Activated naive CD4-positive, alpha-beta T cell treated with anti-CD3 and anti-CD28 coated beads, Interleukin-2, amount 50 U/mL, for 72 hours (primary cell): ENCODE measurements around the gene FRAT2. TPM values are rescaled to one million over a fixed set of nuclear protein-coding genes. Genes with fewer than 3 reads are reported as not detected.
"Not testable (repeated sequence)": the region's sequence is repeated elsewhere in the genome, so short reads cannot be mapped to it uniquely, and the experiment has no call there.

ENCODE experiments used
- ATAC-seq, 2 donors: fragments of 150-1000 bp; cut with Tn5 transposase; 2 replicates each; pipeline ENCODE4 v1.10.0; 2021; ENCODE audit warnings: mild to moderate bottlenecking in 2 of 2, moderate library complexity in 2 of 2
- DNase-seq, 2 donors: peaks; one replicate each; pipeline ENCODE4 v3.0.0; 2021 to 2022; ENCODE audit warnings: low spot score in 2 of 2
- H3K27ac Mint-ChIP-seq, 2 donors: one replicate each; pipeline ENCODE4 v1.8.0; 2022; ENCODE audit warnings: mild to moderate bottlenecking in 2 of 2, mixed read lengths in 2 of 2
- H3K36me3 Mint-ChIP-seq, 2 donors: one replicate each; pipeline ENCODE4 v1.8.0; 2022; ENCODE audit warnings: mixed read lengths in 2 of 2
- H3K9me3 Mint-ChIP-seq, 2 donors: one replicate each; pipeline ENCODE4 v1.8.0; 2022; ENCODE audit warnings: mixed read lengths in 2 of 2
- total RNA-seq, 2 donors: library from RNA; stranded (reverse); gene quantifications; one replicate each; pipeline ENCODE4 v1.2.3, GENCODE V29; 2022

The FRAT2 gene
- total RNA-seq, 2 donors from 2014 or later, result 6.9 to 12.5 TPM

DNA sequence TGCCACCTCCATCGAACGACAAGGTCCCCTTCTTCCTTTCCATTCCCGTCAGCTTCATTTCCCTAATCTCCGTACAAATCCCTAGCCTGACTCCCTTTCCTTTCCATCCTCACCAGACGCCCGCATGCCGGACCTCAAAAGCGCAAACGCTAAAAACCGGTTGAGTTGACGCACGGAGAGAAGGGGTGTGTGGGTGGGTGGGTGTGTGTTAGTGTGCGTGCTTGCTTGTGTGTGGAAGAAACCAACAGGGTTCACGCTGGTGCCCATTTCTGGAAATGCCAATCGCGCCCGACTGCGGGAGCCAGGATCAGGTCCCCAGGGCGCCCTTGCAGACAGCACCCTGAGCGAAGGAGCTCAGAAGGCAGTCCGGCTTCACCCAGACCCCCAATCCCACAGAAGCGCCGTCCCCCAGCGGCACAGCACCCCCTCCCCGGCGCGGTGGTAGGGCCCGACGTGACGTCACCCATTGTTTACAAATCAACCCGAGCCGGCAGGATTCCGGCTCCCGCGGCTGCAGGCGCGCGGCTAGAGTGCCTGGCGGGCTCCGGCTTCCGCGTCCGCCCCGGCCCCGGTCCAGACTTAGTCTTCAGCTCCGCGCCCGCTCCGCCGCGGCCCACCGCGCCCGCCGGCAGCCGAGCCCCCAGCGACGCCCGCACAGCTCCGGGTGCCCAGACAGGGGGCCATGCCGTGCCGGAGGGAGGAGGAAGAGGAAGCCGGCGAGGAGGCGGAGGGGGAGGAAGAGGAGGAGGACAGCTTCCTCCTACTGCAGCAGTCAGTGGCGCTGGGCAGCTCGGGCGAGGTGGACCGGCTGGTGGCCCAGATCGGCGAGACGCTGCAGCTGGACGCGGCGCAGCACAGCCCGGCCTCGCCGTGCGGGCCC, 15.5 kb downstream of the FRAT2 start, which contains the start of gene FRAT1:
TSS of gene FRAT1 (plus strand) at position 500 of the 880 bp plus-strand sequence. CDS start at position 683, 183 bp downstream.
- ATAC-seq, result peak; percentile 76 to 83
- peak; percentile 90 to 92 for DNase-seq
- Mint-ChIP-seq H3K9me3 (no peaks in the 10 kb centered on the region), H3K36me3 (peaks cover 0 to 8% of the 10 kb centered on the region in 2 donors), H3K27ac (peak within 1 kb of the TSS; percentile 98)

DNA sequence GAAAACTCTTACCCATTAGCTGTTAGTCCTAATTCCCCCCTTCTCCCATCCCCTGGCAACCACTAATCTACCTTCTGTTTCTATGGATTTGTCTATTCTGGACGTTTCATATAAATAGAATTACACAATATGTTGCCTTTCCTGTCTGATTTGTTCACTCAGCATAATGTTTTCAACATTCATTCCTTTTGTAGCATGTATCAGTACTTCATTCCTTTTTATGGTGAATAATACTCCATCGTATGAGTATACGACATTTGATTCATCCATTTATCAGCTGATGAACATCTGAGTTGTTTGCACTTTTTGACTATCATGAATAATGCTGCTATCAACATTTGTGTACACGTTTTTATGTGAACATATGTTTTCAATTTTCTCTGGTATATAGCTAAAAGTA, 19.9 kb downstream of the FRAT2 start:
- DNase-seq, result no peak

DNA sequence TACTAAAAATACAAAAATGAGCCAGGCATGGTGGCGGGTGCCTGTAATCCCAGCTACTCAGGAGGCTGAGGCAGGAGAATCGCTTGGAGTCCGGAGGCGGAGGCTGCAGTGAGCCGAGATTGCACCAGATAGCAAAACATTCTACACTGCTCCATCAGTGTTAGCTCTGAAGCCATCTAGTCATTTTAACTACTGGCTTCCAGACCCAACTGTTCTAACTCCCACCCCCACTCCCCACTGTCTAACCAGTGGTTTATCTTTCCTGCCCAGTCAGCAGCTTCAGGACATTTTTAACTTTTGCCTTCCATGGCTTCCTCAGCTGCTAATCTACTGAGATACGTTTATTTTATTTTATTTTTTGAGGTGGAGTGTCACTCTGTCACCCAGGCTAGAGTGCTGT, 21.6 kb downstream of the FRAT2 start:
- DNase-seq (no peak), ATAC-seq (no peak)
- no peaks in the 10 kb centered on the region for H3K36me3 Mint-ChIP-seq
- H3K27ac Mint-ChIP-seq, result no peak overlapping the region
- H3K9me3 Mint-ChIP-seq, result no peaks in the 10 kb centered on the region

More for the DNA sequence above, 19.9 kb downstream of the FRAT2 start:
- Mint-ChIP-seq H3K9me3 (no peaks in the 10 kb centered on the region), H3K36me3 (no peaks in the 10 kb centered on the region), H3K27ac (no peak overlapping the region)
- no peak for ATAC-seq

DNA sequence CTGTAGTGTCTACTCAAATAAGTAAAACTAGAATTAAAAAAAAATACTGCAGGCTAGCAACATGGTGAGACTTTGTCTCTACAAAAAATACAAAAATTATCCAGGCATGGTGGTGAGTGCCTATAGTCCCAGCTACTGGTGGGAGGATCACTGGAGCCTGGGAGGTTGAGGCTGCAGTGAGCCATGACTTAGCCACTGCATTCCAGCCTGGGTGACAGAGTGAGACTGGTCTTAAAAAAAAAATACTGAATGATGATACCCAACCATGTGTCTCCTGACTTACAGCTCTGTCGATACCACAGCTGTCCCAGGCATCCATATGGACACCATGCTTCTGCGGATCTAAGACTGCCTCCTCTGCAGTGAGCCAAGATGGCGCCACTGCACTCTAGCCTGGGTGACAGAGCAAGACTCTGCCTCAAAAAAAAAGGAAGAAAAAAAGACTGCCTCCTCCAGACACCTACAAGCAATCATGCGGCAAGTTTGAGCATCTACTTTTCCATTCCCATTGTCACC, 23.4 kb downstream of the FRAT2 start:
- DNase-seq, result no peak
- Mint-ChIP-seq H3K9me3 (no peaks in the 10 kb centered on the region), H3K36me3 (no peaks in the 10 kb centered on the region), H3K27ac (no peak overlapping the region)
- ATAC-seq, result no peak

DNA sequence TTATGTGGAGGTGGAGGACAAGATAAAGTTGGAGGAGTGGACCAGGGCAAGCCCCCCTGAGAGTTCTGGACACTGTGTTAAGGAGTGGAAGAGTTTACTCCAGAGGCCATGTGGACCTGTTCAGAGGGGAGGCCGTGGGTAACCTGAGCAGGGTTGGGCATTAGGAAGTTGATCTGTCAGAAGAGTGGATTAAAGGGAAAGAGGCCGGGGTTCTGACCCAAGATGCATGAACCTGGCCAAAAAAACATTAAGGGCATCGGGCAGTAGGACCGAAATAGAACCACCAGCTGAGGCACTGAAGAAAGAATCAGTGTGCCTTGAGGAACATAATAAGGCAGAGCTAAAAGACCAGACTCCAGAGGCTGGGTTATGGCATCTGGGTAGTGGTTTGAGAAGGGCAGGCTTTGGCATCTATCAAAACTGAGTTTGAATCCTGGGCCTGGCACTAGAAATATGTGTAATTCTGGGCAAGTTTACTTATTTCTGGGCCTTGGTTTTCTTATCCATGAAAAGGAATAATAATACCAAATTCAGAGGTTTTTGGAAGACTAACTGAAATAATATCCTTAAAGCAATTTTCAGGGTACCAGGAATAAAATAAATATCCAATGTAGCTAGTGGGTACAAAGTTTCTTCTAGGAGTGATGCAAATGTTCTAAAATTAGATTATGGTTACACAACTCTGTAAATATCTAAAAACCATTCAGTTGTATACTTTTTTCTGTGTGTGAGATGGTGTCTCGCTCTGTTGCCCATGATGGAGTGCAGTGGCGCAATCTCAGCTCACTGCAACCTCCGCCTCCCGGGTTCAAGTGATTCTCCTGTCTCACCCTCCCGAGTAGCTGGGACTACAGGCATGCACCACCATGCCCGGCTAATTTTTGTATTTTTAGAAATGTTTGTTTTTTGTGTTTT, 26.4 kb downstream of the FRAT2 start:
- Mint-ChIP-seq H3K36me3 (no peaks in the 10 kb centered on the region), H3K27ac (no peak overlapping the region), H3K9me3 (no peaks in the 10 kb centered on the region)
- DNase-seq (no peak), ATAC-seq (no peak)

DNA sequence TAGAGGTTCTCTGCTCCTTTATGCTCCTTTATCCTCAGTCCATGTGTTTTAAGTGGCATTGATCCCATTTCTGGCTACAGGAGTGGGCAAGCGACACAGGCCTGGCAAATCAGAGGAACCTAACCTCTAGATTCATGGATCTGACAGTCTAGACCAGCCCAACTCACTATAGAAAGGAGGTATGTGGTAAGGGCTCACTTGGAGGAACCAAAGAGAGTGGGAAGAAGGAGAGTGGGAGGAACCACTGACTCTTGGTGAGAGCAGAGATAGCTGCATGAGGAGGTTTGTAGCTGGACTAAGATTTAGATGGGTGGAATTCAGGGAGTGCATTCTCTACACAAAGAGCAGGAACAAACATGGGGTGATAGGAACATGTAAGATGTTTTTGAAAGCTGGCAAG, 27.1 kb downstream of the FRAT2 start:
- Mint-ChIP-seq H3K27ac (no peak overlapping the region), H3K9me3 (no peaks in the 10 kb centered on the region), H3K36me3 (no peaks in the 10 kb centered on the region)
- ATAC-seq (no peak), DNase-seq (no peak)

DNA sequence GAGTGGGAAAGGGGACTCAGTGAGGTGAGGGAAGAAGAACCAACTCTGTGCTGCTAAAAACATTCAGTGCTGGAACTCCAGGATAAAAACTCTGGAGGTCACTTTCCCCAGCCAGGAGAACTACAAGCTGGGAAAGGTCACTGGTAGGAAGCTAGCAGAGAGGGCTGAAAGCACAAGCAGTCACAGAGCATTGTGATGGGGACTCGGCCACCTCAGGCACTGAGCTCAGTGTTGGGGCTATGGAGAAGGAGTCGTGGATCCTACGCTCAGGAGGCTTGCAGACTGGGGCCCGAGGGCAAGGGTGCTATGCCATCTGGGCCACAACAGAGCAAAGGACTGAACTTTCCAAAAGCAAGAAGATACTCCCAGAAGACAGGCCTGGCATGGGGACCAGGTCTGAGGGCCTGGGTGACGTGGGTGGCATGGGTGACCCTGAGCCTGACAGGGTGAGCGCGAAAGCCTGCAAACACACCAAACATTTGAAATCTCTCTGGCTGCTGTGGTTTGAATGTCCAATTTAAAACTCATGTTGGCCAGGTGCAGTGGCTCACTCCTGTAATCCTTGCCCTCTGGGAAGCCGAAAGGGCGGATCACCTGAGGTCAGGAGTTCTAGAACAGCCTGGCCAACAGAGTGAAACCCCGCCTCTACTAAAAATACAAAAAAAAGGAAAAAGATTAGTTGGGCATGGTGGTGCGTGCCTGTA, 32.3 kb downstream of the FRAT2 start:
- H3K27ac Mint-ChIP-seq, result no peak overlapping the region
- DNase-seq, result no peak
- no peaks in the 10 kb centered on the region for H3K36me3 Mint-ChIP-seq
- no peaks in the 10 kb centered on the region for H3K9me3 Mint-ChIP-seq
- ATAC-seq, result no peak

DNA sequence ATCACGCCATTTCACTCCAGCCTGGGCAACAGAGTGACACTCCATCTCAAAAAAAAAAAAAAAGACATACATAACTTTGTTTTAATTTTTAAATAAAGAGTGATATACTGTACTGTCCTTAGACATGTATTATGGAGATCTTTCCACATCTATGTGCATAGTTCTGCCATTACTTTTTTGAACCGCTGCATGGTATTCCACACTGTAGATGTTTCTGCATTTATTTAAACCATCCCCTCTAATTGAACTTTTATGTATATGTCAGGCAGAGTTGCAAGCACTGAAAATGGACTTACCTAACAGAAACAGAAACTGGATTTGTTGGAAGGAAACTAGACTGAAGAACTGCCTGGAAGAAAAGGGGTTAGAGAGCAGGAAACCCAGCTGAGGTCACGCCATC, 33.5 kb downstream of the FRAT2 start:
- DNase-seq, result no peak
- H3K9me3 Mint-ChIP-seq, result no peaks in the 10 kb centered on the region
- H3K27ac Mint-ChIP-seq, result no peak overlapping the region
- no peak for ATAC-seq
- H3K36me3 Mint-ChIP-seq, result no peaks in the 10 kb centered on the region

DNA sequence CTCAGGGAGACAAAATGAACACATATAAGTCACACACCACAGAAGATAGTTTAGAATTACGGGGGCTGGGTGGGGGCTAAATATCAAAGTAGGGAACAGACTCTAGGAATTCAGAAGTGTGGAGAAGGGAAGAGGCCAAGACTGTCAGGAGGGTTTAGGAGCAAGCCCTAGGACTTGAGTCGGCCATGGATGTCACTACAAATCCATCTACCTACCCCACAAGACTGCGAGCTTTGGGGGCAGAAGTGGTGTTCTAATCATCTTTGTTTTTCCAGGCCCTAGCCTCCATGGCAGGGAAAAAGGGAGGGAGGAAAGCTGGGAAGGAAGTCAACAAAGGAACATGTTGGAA, 36.3 kb downstream of the FRAT2 start:
- DNase-seq (no peak), ATAC-seq (no peak)
- Mint-ChIP-seq H3K36me3 (no peaks in the 10 kb centered on the region), H3K27ac (no peak overlapping the region), H3K9me3 (no peaks in the 10 kb centered on the region)

DNA sequence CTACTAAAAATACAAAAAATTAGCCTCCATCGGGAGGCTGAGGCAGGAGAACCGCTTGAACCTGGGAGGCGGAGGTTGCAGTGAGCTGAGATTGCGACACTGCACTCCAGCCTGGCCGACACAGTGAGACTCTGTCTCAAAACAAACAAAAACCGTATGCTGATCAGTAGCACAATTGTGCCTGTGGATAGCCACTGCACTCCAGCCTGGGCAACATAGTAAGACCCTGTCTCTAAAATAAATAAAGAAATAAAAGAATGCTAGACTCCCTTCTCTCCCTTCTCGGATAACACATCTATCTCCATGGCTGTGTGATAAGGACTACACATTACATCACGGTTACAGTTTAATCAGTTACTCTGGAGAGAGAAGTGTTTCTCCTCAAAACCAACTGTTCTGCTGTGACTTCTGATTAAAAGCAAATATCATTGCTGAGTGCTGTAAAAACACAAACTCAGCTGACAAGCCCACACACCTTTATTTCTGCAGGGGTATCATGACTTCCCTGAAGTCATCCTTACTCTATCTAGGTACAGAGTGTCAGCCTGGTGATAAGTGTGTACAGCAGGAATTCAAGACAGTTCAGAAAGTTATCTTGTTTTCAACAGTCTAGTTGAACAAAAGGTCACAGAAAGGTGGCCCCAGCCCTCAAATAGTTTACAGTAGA, 36.8 kb downstream of the FRAT2 start:
- Mint-ChIP-seq H3K9me3 (no peaks in the 10 kb centered on the region), H3K27ac (no peak overlapping the region), H3K36me3 (no peaks in the 10 kb centered on the region)
- no peak for DNase-seq
- ATAC-seq, result no peak

DNA sequence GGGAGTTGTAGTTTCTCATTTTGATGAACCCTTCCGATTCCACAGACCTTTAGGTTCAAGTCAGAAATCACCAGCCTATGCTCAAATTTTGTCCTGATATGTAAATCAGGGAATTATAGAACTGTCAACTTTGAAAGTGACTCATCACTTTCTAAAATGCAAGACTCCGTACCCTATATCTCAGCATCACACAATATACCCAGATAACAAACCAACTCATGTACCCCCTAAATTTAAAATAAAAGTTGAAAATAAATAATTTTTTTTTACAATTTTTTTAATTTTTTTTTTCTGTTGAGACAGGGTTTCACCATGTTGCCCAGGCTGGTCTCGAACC, 41.7 kb downstream of the FRAT2 start:
- DNase-seq (no peak), ATAC-seq (no peak)
- Mint-ChIP-seq H3K9me3 (no peaks in the 10 kb centered on the region), H3K27ac (peak overlapping the region; percentile 90 to 96), H3K36me3 (peaks cover 7 to 8% of the 10 kb centered on the region in 2 donors)

DNA sequence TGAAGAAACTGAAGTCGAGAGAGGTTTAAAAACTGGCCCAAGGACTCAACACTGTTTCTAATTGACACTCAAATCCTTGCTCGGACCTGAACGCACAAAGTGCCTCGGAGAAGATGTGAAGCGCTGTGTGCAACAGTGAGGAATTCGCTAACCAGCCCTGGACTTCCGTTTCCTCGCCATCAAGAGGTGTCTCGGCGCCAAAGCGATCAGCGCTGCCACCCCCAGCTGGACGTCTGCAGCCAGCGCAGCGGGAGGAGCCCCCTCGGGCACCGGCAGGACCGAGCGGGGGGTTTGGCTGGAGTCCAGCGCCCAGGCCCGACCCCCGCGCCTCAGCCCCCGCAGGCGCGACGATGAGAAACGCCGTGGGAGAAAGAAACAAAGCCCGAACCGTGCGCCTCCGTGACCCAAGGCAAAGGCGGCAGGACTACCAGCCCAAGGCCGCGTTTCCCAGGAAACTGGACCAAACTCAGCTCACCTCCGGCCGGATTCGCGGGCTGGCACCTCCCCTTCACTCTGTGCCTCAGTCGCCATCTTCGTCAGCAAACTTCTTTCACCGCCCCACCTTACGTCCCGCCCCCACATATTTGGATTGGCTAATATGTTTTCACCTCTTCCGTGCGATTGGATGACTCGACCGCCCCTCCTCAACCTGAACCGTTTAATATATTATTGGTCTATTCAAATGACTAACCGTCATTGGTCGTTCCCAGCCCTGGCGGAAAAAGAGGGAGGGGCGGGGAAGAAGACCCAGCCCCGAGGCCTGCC, 42.2 kb downstream of the FRAT2 start, which contains the start of gene ARHGAP19:
TSS of gene ARHGAP19 (minus strand) at position 541 of the 765 bp plus-strand sequence. CDS start at position 531, 10 bp downstream.
- H3K36me3 Mint-ChIP-seq, result peaks cover 8 to 9% of the 10 kb centered on the region in 2 donors
- ATAC-seq (peak; percentile 96 to 99), DNase-seq (peak; percentile 89 to 96)
- H3K27ac Mint-ChIP-seq, result peak within 1 kb of the TSS; percentile 90 to 96
- no peaks in the 10 kb centered on the region for H3K9me3 Mint-ChIP-seq

DNA sequence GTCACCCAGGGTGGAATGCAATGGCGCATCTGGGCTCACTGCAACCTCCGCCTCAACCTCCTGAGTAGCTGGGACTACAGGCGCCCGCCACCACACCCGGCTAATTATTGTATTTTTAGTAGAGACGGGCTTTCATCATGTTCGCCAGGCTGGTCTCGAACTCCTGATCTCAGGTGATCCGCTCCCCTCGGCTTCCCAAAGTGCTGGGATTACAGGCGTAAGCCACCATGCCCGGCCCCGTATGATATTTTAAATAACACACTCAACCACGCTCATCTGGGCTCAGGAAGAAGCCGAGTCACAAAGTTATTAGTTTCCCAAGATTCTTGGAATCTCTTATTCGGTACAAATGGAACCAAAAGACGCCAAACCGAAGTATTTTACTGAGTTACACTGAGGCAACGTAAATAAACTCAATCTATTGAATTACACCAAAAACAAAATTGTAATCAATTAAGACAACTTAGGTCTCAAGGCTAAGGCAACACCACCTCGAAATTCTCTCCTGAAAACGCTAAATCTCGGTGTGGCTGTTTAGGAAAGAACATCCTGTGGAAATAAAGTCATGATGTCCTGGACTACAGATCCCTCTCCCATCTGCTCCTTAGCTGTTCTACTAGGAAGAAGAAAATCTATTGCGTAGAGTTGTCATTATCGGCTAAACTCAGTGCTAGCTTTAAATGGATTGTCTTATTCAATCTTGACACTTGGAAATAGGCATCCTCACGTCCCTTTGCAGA, 43.0 kb downstream of the FRAT2 start:
- DNase-seq (no peak), ATAC-seq (no peak)
- no peaks in the 10 kb centered on the region for H3K9me3 Mint-ChIP-seq
- H3K36me3 Mint-ChIP-seq, result peaks cover 8 to 13% of the 10 kb centered on the region in 2 donors
- H3K27ac Mint-ChIP-seq, result peak overlapping the region; percentile 90 to 92

DNA sequence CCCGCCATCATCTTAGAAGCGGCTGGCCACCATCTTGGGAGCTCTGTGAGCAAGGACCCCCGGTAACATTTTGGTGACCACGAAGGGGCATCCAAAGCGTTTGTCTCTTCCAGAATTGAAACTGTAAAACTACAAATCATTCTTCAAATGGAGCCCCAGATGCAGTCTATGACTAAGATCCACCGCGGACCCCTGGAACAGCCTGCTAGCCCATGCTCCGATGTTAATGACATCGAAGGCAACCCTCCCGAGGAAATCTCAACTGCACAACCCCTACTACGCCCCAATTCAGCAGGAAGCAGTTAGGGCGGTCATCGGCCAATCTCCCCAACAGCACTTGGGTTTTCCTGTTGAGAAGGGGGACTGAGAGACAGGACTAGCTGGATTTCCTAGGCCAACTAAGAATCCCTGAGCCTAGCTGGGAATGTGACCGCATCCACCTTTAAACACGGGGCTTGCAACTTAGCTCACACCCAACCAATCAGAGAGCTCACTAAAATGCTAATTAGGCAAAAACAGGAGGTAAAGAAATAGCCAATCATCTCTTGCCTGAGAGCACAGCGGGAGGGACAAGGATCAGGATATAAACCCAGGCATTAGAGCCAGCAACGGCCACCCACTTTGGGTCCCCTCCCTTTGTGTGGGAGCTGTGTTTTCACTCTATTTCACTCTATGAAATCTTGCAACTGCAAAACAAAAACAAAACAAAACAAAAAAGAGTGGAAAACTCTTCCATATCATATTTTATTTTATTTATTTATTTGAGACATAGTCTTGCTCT, 43.8 kb downstream of the FRAT2 start:
- DNase-seq, H3K27ac Mint-ChIP-seq, H3K9me3 Mint-ChIP-seq, ATAC-seq: not testable (repeated sequence)
- H3K36me3 Mint-ChIP-seq, result peaks cover 8 to 13% of the 10 kb centered on the region in 2 donors
